Neuron (in vitro differentiated cells): Measurements from ENCODE around the gene DMRTB1.
"Not testable (repeated sequence)": the region's sequence is repeated elsewhere in the genome, so short reads cannot be mapped to it uniquely, and the experiment has no call there.

ENCODE experiments used
- H2AFZ ChIP-seq: one replicate; pipeline ENCODE4 v1.6.1; 2013; ENCODE audit warnings: low read depth, mild to moderate bottlenecking, inconsistent platforms, low read length, moderate library complexity
- H3K27me3 ChIP-seq: one replicate; pipeline ENCODE4 v1.6.1; 2013; ENCODE audit warnings: low read length; ENCODE audit not compliant: insufficient read depth
- H3K36me3 ChIP-seq: one replicate; pipeline ENCODE4 v1.6.1; 2013; ENCODE audit warnings: low read length; ENCODE audit not compliant: insufficient read depth
- H3K4me1 ChIP-seq: one replicate; pipeline ENCODE4 v1.6.1; 2013; ENCODE audit warnings: low read length; ENCODE audit not compliant: insufficient read depth
- H3K4me3 ChIP-seq: 2 replicates; pipeline ENCODE4 v1.5.1; 2013; ENCODE audit warnings: mild to moderate bottlenecking, low read length, moderate library complexity
- H3K9me3 ChIP-seq: one replicate; pipeline ENCODE4 v1.6.1; 2013; ENCODE audit warnings: low read length

The DMRTB1 gene

GRCh38 chr1:53420341-53420740, 38.9 kb upstream of the DMRTB1 start:
- Histone ChIP-seq H3K27me3 (peaks cover 4% of the 10 kb centered on the region), H3K4me1 (peaks cover 6% of the 10 kb centered on the region), H3K9me3 (no peaks in the 10 kb centered on the region), H2AFZ (no peak overlapping the region), H3K36me3 (no peaks in the 10 kb centered on the region), H3K4me3 (no peak overlapping the region)

DNA sequence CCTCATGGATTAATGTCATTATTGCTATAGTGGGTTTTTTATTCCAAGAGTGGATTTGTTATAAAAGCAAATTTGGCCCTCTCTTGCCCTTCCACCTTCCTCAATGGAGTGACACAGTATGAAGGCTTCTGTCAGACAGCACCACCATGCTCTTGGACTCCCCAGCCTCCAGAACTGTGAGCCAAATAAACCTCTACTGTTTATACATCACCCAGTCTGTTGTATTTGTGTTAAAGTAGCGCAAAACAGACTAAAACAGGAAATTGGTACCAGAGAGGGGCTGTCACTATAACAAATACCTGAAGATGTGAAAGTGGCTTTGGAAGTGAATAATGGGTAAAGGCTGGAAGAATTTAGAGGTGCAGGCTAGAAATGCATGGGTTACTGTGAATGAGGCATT, 38.0 kb upstream of the DMRTB1 start:
- Histone ChIP-seq H3K4me3 (no peak overlapping the region), H3K4me1 (peaks cover 6% of the 10 kb centered on the region), H3K36me3 (no peaks in the 10 kb centered on the region), H3K9me3 (no peaks in the 10 kb centered on the region), H3K27me3 (peaks cover 4% of the 10 kb centered on the region), H2AFZ (no peak overlapping the region)

DNA sequence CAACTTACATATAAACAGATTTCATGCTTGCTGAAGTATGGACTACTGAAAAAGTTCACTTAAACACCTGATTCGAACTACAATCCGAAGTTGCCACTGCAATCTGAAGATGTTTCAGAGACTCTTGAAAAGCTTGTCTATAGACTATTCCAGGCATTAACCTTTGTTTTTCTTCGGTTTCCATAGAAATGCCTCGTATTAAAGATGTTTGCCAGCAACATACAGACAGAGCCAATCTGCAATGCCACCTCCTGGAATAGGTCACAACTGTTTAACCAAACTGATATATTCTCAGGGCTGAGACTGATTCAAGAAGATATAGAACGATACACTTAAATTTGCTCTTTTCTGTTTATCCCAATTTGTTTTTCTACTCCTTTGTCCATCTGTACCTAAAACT, 28.9 kb upstream of the DMRTB1 start:
- H3K27me3 ChIP-seq, result no peaks in the 10 kb centered on the region
- no peaks in the 10 kb centered on the region for H3K9me3 ChIP-seq
- no peaks in the 10 kb centered on the region for H3K36me3 ChIP-seq
- no peak overlapping the region for H3K4me3 ChIP-seq
- no peak overlapping the region for H2AFZ ChIP-seq
- peaks cover 11% of the 10 kb centered on the region for H3K4me1 ChIP-seq

- Histone ChIP-seq H3K9me3 (no peaks in the 10 kb centered on the region), H2AFZ (no peak overlapping the region), H3K36me3 (no peaks in the 10 kb centered on the region), H3K4me3 (no peak overlapping the region), H3K27me3 (no peaks in the 10 kb centered on the region), H3K4me1 (peaks cover 11% of the 10 kb centered on the region)
These were observed 28.4 kb upstream of the DMRTB1 start for GRCh38 chr1:53430779-53431178.

GRCh38 chr1:53431244-53431643, 28.0 kb upstream of the DMRTB1 start:
- Histone ChIP-seq H3K36me3 (no peaks in the 10 kb centered on the region), H3K4me1 (peaks cover 11% of the 10 kb centered on the region), H3K27me3 (no peaks in the 10 kb centered on the region), H2AFZ (no peak overlapping the region), H3K4me3 (no peak overlapping the region), H3K9me3 (no peaks in the 10 kb centered on the region)

DNA sequence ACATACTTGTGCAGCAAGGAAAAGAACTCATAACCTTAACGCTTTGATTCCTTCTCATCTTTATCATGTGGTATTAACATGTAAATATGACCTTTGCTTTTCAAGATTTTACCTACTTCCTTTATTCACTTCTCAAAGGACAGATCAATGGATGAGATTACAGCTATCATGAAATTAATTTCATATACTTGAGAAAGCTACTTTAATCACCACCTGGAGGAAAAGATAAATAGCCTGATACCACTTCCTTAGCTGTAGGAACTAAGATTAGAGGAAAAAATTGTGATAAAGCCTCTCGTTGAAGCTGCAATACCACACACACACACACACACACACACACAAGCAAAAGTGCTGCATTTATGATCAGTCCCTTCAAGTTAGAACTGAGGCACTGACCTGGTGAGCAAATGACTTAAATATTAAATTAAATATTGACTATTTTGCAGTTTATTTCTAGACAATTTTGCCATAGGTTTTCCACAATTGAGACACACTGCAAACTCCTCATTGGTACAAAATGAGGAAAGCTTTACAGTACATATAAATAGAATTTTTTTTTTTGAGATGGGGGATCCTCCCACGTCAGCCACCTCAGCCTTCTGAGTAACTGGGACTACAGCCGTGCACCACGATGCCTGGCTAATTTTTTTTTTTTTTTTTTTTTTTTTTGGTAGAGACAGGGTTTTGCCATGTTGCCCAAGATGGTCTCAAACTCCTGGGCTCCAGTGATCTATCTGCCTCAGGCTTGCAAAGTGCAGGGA, 27.2 kb upstream of the DMRTB1 start:
- Histone ChIP-seq H3K27me3 (no peaks in the 10 kb centered on the region), H3K36me3 (no peaks in the 10 kb centered on the region), H3K4me3 (no peak overlapping the region), H3K4me1 (peaks cover 11% of the 10 kb centered on the region), H2AFZ (no peak overlapping the region), H3K9me3 (no peaks in the 10 kb centered on the region)

GRCh38 chr1:53432611-53433010, 26.6 kb upstream of the DMRTB1 start:
- Histone ChIP-seq H3K36me3 (no peaks in the 10 kb centered on the region), H3K27me3 (no peaks in the 10 kb centered on the region), H3K4me3 (no peak overlapping the region), H2AFZ (no peak overlapping the region), H3K4me1 (peaks cover 11% of the 10 kb centered on the region), H3K9me3 (no peaks in the 10 kb centered on the region)

GRCh38 chr1:53434405-53435007, 24.7 kb upstream of the DMRTB1 start:
- H3K4me1 ChIP-seq, result peaks cover 11% of the 10 kb centered on the region
- not testable (repeated sequence) for H3K27me3 ChIP-seq, H2AFZ ChIP-seq, H3K36me3 ChIP-seq, H3K9me3 ChIP-seq, H3K4me3 ChIP-seq

GRCh38 chr1:53435151-53435550, 24.0 kb upstream of the DMRTB1 start:
- Histone ChIP-seq H3K4me3 (no peak overlapping the region), H3K4me1 (peaks cover 8% of the 10 kb centered on the region), H3K27me3 (no peaks in the 10 kb centered on the region), H3K36me3 (no peaks in the 10 kb centered on the region), H3K9me3 (peaks cover 7% of the 10 kb centered on the region), H2AFZ (no peak overlapping the region)

DNA sequence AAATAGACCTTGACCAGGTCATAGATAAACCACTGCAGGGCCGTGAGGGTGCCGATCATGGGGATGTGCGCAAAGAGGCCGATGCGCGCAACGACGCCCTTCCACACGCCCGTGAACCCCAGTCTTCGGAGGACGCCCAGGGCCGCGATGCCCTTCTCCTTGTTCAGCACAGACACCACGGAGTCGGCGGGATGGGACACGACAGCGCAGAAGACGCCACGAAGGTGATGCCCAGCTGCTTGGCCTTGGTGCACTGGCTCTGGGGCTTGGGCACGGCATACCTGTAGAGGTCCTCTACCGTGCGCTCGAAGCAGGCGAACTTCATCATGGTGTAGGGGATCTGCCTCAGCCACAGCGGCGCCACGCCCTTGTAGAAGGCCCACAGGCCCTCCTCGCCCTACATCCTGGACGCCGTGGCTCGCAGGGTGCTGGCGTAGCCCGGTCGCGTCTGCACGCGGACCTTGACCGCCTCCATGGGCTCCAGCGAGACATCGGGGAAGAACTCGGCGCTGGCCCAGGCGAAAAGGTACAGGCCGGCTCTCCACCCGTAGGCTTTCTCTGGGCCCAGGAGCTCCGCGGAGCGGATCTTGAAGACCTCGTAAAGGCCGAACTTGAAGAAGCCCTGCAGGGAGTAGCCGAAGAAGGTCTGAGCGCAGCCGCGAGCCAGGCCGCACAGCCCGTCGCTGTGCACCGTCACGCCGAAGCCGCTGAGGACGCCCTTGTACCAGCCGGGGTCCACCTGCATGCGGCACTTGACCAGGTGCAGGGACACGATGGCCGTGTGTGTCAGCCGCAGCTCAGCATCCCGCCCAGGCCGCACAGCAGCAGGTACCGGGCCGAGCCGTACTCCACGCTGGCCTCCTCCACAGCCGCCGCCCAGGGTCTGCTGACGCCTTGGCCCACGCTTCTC, 20.5 kb upstream of the DMRTB1 start:
- Histone ChIP-seq H3K9me3 (peaks cover 7% of the 10 kb centered on the region), H3K27me3 (no peaks in the 10 kb centered on the region), H3K4me3 (no peak overlapping the region), H3K36me3 (no peaks in the 10 kb centered on the region), H3K4me1 (no peaks in the 10 kb centered on the region), H2AFZ (no peak overlapping the region)

- no peak overlapping the region for H2AFZ ChIP-seq
- no peaks in the 10 kb centered on the region for H3K36me3 ChIP-seq
- no peaks in the 10 kb centered on the region for H3K27me3 ChIP-seq
- no peak overlapping the region for H3K4me3 ChIP-seq
- peaks cover 7% of the 10 kb centered on the region for H3K9me3 ChIP-seq
- H3K4me1 ChIP-seq, result no peaks in the 10 kb centered on the region
These were observed 19.6 kb upstream of the DMRTB1 start for GRCh38 chr1:53439337-53440207.

- H3K4me3 ChIP-seq, result no peak overlapping the region
- H3K27me3 ChIP-seq, result no peaks in the 10 kb centered on the region
- no peaks in the 10 kb centered on the region for H3K36me3 ChIP-seq
- peaks cover 7% of the 10 kb centered on the region for H3K9me3 ChIP-seq
- H2AFZ ChIP-seq, result no peak overlapping the region
- no peaks in the 10 kb centered on the region for H3K4me1 ChIP-seq
These were observed 18.6 kb upstream of the DMRTB1 start for GRCh38 chr1:53440633-53441032.
